Panc1 (cell line): Measurements from ENCODE around the gene PTPN9. TPM values are rescaled to one million over a fixed set of nuclear protein-coding genes. Genes with fewer than 3 reads are reported as not detected.
"Not testable (repeated sequence)": the region's sequence is repeated elsewhere in the genome, so short reads cannot be mapped to it uniquely, and the experiment has no call there.

Experiments used
- ATAC-seq: fragments of 200-7000 bp; cut with Tn5 transposase; 2 replicates; pipeline ENCODE4 v1.9.1; 2020; ENCODE audit warnings: mild to moderate bottlenecking, moderate library complexity
- BruUV-seq: library from RNA; stranded (reverse); fragments of 400-500 nt; replicated peaks from 2 replicates; lab custom pipeline; 2021; lab: Mats Ljungman, UMichigan
- CTCF ChIA-PET: fragments of 300-600 bp; sonication (Branson Sonifier 250); formaldehyde crosslinking; loops from one replicate; lab custom pipeline; 2022; ENCODE audit warnings: antibody characterized with exemption; lab: Charles Lee
- POLR2A ChIA-PET: fragments of 300-600 bp; sonication (Branson Sonifier 250); formaldehyde crosslinking; loops from one replicate; lab custom pipeline; 2022; ENCODE audit warnings: antibody characterized with exemption; lab: Charles Lee
- DNase-seq: peaks from one replicate; pipeline ENCODE4 v3.0.0-alpha.2; 2010; ENCODE audit warnings: low read depth, low spot score
- H3K27ac ChIP-seq: 2 replicates; pipeline ENCODE4 v1.5.1; 2011; ENCODE audit warnings: mild to moderate bottlenecking, low read length, inconsistent platforms
- H3K27me3 ChIP-seq: fragments of 200-500 bp; sonication (Bioruptor generic); 2 replicates; pipeline ENCODE4 v1.6.0; 2014; ENCODE audit warnings: low read length, inconsistent platforms; ENCODE audit not compliant: control insufficient read depth, insufficient read depth
- H3K36me3 ChIP-seq: fragments of 200-500 bp; sonication (Bioruptor generic); 2 replicates; pipeline ENCODE4 v1.5.1; 2014; ENCODE audit warnings: inconsistent platforms, mild to moderate bottlenecking, low read length, moderate library complexity; ENCODE audit not compliant: control insufficient read depth, insufficient read depth
- H3K4me1 ChIP-seq: 2 replicates; pipeline ENCODE4 v1.5.1; 2011; ENCODE audit warnings: inconsistent platforms, mild to moderate bottlenecking, low read length, moderate library complexity; ENCODE audit not compliant: control insufficient read depth, insufficient read depth
- H3K4me3 ChIP-seq, 2 experiments: 2 replicates each; pipeline ENCODE4 v1.5.1; 2011 to 2012; ENCODE audit warnings: low read depth in 2 of 2, low read length in 2 of 2, mild to moderate bottlenecking in 2 of 2, inconsistent platforms in 1 of 2, moderate library complexity in 1 of 2
- H3K9me3 ChIP-seq: fragments of 200-500 bp; sonication (Bioruptor generic); 2 replicates; pipeline ENCODE4 v1.5.1; 2014; ENCODE audit warnings: low read depth, mild to moderate bottlenecking, inconsistent platforms, low read length, moderate library complexity; ENCODE audit not compliant: control insufficient read depth, insufficient read depth
- CTCF ChIP-seq: fragments of 450-650 bp; IDR thresholded peaks from 2 replicates; pipeline ENCODE4 v1.5.1; 2017; ENCODE audit warnings: mild to moderate bottlenecking
- POLR2AphosphoS5 ChIP-seq: IDR thresholded peaks from 2 replicates; pipeline ENCODE4 v1.6.1; 2012; ENCODE audit warnings: mild to moderate bottlenecking, low read depth, low read length, moderate library complexity
- REST ChIP-seq, 2 experiments: IDR thresholded peaks; 2 replicates each; pipeline ENCODE4 v1.6.1; 2011 to 2012; ENCODE audit warnings: low read depth in 2 of 2, control low read depth in 1 of 2, low read length in 1 of 2, mild to moderate bottlenecking in 1 of 2, moderate library complexity in 1 of 2; ENCODE audit not compliant: insufficient read depth in 1 of 2
- SIN3A ChIP-seq: IDR thresholded peaks from 2 replicates; pipeline ENCODE4 v1.6.1; 2012; ENCODE audit warnings: low read depth, mild to moderate bottlenecking, low read length, moderate library complexity, borderline replicate concordance; ENCODE audit not compliant: insufficient read depth
- TCF7L2 ChIP-seq: IDR thresholded peaks from 2 replicates; pipeline ENCODE4 v1.6.1; 2011; ENCODE audit warnings: mild to moderate bottlenecking, low read depth, low read length, inconsistent platforms
- in situ Hi-C: cut with HindIII; loops from 2 replicates; pipeline ENCODE4 v1.10.0; 2016; ENCODE audit warnings: low sequenced_read_pairs, low pct_unique_long_range_greater_than_20kb
- intact Hi-C: fragments of 100-400 bp; cut with micrococcal nuclease; formaldehyde crosslinking; loops from one replicate; pipeline ENCODE4 v1.10.0; 2022; ENCODE audit not compliant: unreplicated experiment
- total RNA-seq: library from RNA; stranded (reverse); gene quantifications from one replicate; pipeline ENCODE4 v1.2.1, GENCODE V29; 2021; ENCODE audit not compliant: unreplicated experiment

Gene PTPN9
- total RNA-seq, 1 experiment from 2014 or later = 38.4 TPM

- intact Hi-C loops (no loop called here), in situ Hi-C loops (no loop called here)
- DNase-seq (no peak), ATAC-seq (no peak)
- H3K36me3 ChIP-seq = no peaks in the 10 kb centered on the region
- H3K4me3 ChIP-seq = no peak overlapping the region
- no peak for TF ChIP-seq CTCF
- TF ChIP-seq REST (IDR thresholded peaks at IDR 0.05; ENCODE audit: insufficient read depth in 1 of 2, low read depth in 2 of 2, low read length in 1 of 2) = no peak
- no peak for TF ChIP-seq TCF7L2
- no peak for TF ChIP-seq SIN3A
- no peak for TF ChIP-seq POLR2AphosphoS5
- BruUV-seq = no TSS peak
- no peaks in the 10 kb centered on the region for H3K9me3 ChIP-seq
- ChIA-PET POLR2A (interaction anchor here (0.6 kb wide), 2 partner anchors 43 to 121 kb away, joined by 3 to 4 read pairs; no protein-coding TSS in a partner anchor), CTCF (no interaction called here)
- no peak overlapping the region for H3K27ac ChIP-seq
- H3K27me3 ChIP-seq = no peaks in the 10 kb centered on the region
- H3K4me1 ChIP-seq = no peaks in the 10 kb centered on the region
Observed at GRCh38 chr15:75561888-75562287, 17.2 kb downstream of the PTPN9 start.

GRCh38 chr15:75559360-75559759 lies 19.8 kb downstream of the PTPN9 start:
- H3K36me3 ChIP-seq, H3K9me3 ChIP-seq, BruUV-seq, H3K27ac ChIP-seq, in situ Hi-C loops, DNase-seq, intact Hi-C loops, ATAC-seq, H3K27me3 ChIP-seq, H3K4me1 ChIP-seq, H3K4me3 ChIP-seq, POLR2A ChIA-PET: not testable (repeated sequence)
- CTCF ChIA-PET = interaction anchor here (0.9 kb wide), 1 partner anchor 18 kb away, joined by 7 read pairs; no protein-coding TSS in a partner anchor

GRCh38 chr15:75558955-75559354 lies 20.2 kb downstream of the PTPN9 start:
- H3K4me3 ChIP-seq, H3K27me3 ChIP-seq, in situ Hi-C loops, ATAC-seq, H3K9me3 ChIP-seq, intact Hi-C loops, H3K36me3 ChIP-seq, DNase-seq, H3K27ac ChIP-seq, POLR2A ChIA-PET, BruUV-seq, H3K4me1 ChIP-seq: not testable (repeated sequence)
- CTCF ChIA-PET = interaction anchor here (0.9 kb wide), 1 partner anchor 19 kb away, joined by 7 read pairs; no protein-coding TSS in a partner anchor
